Measurements from ENCODE around the gene SLC35F4.

SLC35F4 gene

DNA sequence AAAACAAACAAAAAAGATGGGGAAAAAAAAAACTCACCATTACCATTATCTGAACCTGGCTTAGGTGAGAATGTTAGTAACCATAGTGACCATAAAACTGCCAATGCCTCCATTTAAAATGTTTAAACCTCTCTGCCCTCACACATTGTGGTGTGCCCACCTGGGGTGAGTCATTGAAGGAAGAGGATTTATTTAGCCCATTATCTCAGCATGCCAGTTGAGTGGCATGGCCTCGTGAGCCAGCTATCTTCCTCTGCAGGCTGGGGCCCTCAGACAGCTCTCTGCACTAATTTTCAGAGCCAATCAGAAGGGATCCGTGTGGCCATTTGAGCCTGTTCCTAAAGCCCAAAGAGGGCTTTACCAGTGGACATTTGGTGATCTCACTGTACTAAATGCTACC lies 290.4 kb downstream of the SLC35F4 start:
- TF ChIP-seq TCF12 (IDR thresholded peaks at IDR 0.05; ENCODE audit: low read depth): no peak
- TF ChIP-seq, protein P1, sequence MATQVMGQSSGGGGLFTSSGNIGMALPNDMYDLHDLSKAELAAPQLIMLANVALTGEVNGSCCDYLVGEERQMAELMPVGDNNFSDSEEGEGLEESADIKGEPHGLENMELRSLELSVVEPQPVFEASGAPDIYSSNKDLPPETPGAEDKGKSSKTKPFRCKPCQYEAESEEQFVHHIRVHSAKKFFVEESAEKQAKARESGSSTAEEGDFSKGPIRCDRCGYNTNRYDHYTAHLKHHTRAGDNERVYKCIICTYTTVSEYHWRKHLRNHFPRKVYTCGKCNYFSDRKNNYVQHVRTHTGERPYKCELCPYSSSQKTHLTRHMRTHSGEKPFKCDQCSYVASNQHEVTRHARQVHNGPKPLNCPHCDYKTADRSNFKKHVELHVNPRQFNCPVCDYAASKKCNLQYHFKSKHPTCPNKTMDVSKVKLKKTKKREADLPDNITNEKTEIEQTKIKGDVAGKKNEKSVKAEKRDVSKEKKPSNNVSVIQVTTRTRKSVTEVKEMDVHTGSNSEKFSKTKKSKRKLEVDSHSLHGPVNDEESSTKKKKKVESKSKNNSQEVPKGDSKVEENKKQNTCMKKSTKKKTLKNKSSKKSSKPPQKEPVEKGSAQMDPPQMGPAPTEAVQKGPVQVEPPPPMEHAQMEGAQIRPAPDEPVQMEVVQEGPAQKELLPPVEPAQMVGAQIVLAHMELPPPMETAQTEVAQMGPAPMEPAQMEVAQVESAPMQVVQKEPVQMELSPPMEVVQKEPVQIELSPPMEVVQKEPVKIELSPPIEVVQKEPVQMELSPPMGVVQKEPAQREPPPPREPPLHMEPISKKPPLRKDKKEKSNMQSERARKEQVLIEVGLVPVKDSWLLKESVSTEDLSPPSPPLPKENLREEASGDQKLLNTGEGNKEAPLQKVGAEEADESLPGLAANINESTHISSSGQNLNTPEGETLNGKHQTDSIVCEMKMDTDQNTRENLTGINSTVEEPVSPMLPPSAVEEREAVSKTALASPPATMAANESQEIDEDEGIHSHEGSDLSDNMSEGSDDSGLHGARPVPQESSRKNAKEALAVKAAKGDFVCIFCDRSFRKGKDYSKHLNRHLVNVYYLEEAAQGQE (IDR thresholded peaks at IDR 0.05; ENCODE audit: low read depth): no peak
- TF ChIP-seq EP300 (IDR thresholded peaks at IDR 0.05; ENCODE audit: borderline replicate concordance): no peak
- TF ChIP-seq TAF1 (IDR thresholded peaks at IDR 0.05; ENCODE audit: low read depth): no peak
- no peak for TF ChIP-seq EGR1 (IDR thresholded peaks at IDR 0.05)
- TF ChIP-seq FOXM1 (IDR thresholded peaks at IDR 0.05; ENCODE audit: borderline replicate concordance, low read depth): no peak
- no peak for TF ChIP-seq MAX (IDR thresholded peaks at IDR 0.05)
- TF ChIP-seq CEBPB (IDR thresholded peaks at IDR 0.05): no peak
- TF ChIP-seq TEAD4 (IDR thresholded peaks at IDR 0.05): no peak
- TF ChIP-seq NFIC (IDR thresholded peaks at IDR 0.05): no peak
- TF ChIP-seq CREB1 (IDR thresholded peaks at IDR 0.05; ENCODE audit: low read depth): no peak

GRCh38 chr14:57574617-57575288 lies 291.1 kb downstream of the SLC35F4 start:
- TF ChIP-seq YY1 (IDR thresholded peaks at IDR 0.05; ENCODE audit: low read depth): no peak

- no peak for TF ChIP-seq CEBPB (IDR thresholded peaks at IDR 0.05)
- no peak for TF ChIP-seq USF1 (IDR thresholded peaks at IDR 0.05)
- TF ChIP-seq, protein P1 (IDR thresholded peaks at IDR 0.05; ENCODE audit: low read depth): no peak
- no peak for TF ChIP-seq TEAD4 (IDR thresholded peaks at IDR 0.05)
- TF ChIP-seq TAF1 (IDR thresholded peaks at IDR 0.05; ENCODE audit: low read depth): no peak
- TF ChIP-seq RAD21 (IDR thresholded peaks at IDR 0.05; ENCODE audit: low read depth): no peak
- no peak for TF ChIP-seq NFIC (IDR thresholded peaks at IDR 0.05)
- no peak for TF ChIP-seq MAX (IDR thresholded peaks at IDR 0.05)
Observed at GRCh38 chr14:57573173-57573572, 292.7 kb downstream of the SLC35F4 start.

DNA sequence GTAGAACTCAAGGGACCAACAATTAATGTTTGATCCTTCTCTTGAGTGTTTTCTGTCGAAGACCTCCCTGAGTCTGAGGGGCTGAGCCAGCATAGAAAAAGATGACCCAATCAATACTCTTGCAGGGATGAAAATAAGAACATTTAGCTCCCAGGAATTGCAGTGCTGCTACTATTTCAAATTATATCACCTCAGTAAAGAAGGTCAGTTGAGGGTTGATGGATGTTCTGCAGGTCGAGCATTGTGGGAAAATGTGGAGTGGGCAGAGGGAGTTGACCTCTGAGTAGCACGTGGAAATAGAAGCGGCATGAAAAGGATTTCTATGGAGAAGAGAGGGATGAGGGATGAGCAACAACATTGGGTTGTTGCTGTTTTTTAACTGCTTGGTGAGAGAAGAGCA lies 297.3 kb downstream of the SLC35F4 start:
- TF ChIP-seq EGR1 (IDR thresholded peaks at IDR 0.05) (no peak), ZBTB7A (IDR thresholded peaks at IDR 0.05; ENCODE audit: low read depth) (no peak), TAF1 (IDR thresholded peaks at IDR 0.05; ENCODE audit: low read depth) (no peak), TEAD4 (IDR thresholded peaks at IDR 0.05) (no peak), YY1 (IDR thresholded peaks at IDR 0.05; ENCODE audit: low read depth) (no peak), EP300 (IDR thresholded peaks at IDR 0.05; ENCODE audit: borderline replicate concordance) (no peak), CREB1 (IDR thresholded peaks at IDR 0.05; ENCODE audit: low read depth) (no peak), CEBPB (IDR thresholded peaks at IDR 0.05) (no peak)

- no peak for TF ChIP-seq TAF1 (IDR thresholded peaks at IDR 0.05; ENCODE audit: low read depth)
- no peak for TF ChIP-seq NFIC (IDR thresholded peaks at IDR 0.05)
- TF ChIP-seq CEBPB (IDR thresholded peaks at IDR 0.05): no peak
- TF ChIP-seq EGR1 (IDR thresholded peaks at IDR 0.05): no peak
- no peak for TF ChIP-seq TCF12 (IDR thresholded peaks at IDR 0.05; ENCODE audit: low read depth)
- TF ChIP-seq USF1 (IDR thresholded peaks at IDR 0.05): no peak
- TF ChIP-seq MAX (IDR thresholded peaks at IDR 0.05): no peak
- no peak for TF ChIP-seq EP300 (IDR thresholded peaks at IDR 0.05; ENCODE audit: borderline replicate concordance)
- TF ChIP-seq ZBTB7A (IDR thresholded peaks at IDR 0.05; ENCODE audit: low read depth): no peak
- no peak for TF ChIP-seq CREB1 (IDR thresholded peaks at IDR 0.05; ENCODE audit: low read depth)
- TF ChIP-seq, protein P1 (IDR thresholded peaks at IDR 0.05; ENCODE audit: low read depth): no peak
- TF ChIP-seq YY1 (IDR thresholded peaks at IDR 0.05; ENCODE audit: low read depth): no peak
Observed at GRCh38 chr14:57567220-57567619, 298.7 kb downstream of the SLC35F4 start.

All from Ishikawa (cell line).